DMS 273 (cell line): ENCODE results near the gene ST8SIA6.
"Not testable (repeated sequence)": the region's sequence is repeated elsewhere in the genome, so short reads cannot be mapped to it uniquely, and the experiment has no call there.

ENCODE experiments used
- DNase-seq: peaks from one replicate; lab custom pipeline; 2025; ENCODE audit not compliant: unreplicated experiment; lab: John Stamatoyannopoulos, UW

Gene ST8SIA6

GRCh38 chr10:17349717-17350116 lies 104.7 kb downstream of the ST8SIA6 start:
- DNase-seq = no peak

GRCh38 chr10:17348501-17349349 lies 105.7 kb downstream of the ST8SIA6 start:
- DNase-seq = peak; percentile 62

GRCh38 chr10:17348011-17348500 lies 106.3 kb downstream of the ST8SIA6 start:
- DNase-seq = no peak

GRCh38 chr10:17344206-17344605 lies 110.2 kb downstream of the ST8SIA6 start:
- DNase-seq = peak; percentile 4

DNA sequence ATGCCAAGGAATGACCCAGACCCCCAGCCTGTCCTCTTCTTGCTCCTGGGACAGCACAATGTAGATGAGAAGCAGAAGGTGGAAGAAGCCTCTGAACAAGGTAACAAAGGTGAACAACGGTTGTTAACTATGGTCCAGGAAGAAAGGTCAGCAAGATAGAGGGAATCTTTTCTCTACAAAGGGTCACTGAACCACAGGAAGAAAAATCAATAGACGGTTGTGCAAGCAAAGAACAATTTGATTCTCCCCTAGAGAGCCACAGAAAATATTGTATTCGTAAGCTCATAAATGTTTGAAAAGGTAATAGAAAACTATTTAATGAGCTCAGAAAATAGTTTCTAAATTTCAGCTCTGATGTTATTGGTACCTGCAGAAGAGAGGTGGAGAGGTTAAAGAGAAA lies 111.3 kb downstream of the ST8SIA6 start:
- DNase-seq = no peak

- no peak for DNase-seq
Measured at GRCh38 chr10:17340144-17340829, 114.1 kb downstream of the ST8SIA6 start.

DNA sequence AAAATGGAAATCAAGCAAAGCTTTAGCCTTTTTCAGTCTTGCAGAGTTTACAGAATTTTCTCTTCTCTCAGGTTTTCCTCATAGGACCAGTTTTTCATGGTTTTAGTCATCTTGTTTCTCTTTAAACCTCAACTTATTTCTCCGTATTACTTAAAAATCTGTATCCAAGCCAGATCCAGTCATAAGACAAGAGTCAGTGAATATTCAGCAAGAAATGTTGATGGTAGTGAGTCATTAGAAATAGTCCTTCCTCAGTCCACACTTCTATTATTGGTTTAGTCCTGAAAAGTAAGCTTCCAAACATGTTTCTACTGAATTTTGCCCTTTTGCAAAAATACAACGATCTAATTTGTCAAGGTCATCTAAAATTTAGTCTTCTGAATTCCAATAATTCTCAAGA lies 119.3 kb downstream of the ST8SIA6 start:
- no peak for DNase-seq

- no peak for DNase-seq
Measured at GRCh38 chr10:17330501-17330900, 123.9 kb downstream of the ST8SIA6 start.

DNA sequence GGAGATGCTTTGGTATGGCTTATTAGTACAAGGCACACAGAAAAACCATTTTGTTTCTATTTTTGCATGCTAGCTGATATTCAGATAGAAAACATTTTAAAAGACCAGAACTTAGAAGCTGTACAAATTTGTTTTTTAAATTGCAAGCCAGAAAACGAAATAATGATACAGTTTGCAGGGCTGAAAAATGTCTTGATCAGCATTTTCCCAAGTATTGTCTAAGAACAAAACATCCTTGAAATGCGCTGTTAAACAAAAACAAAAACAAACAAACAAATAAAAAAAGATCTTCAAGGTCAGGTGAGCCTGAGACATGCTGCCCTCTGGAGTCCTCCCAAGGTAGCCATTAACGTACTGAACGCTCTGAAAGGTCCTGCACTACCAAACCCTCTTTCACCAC lies 128.0 kb downstream of the ST8SIA6 start:
- DNase-seq = no peak

DNA sequence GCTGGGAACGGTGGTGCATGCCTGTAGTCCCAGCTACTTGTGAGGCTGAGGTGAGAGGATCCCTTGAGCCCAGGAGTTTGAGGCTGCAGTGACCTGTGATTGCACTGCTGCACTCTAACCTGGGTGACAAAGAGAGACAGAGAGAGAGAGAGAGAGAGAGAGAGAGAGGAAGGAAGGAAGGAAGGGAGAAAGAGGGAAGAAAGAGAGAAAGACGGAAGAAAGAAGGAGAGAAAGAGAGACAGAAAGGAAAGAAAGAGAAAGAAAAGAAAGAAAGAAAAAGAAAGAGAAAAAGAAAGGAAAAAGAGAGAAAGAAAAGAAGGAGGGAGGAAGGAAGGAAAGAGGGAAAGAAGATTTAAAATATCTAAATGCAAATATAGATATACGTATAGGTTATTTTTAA lies 132.4 kb downstream of the ST8SIA6 start:
- DNase-seq = not testable (repeated sequence)

GRCh38 chr10:17316488-17317170 lies 137.8 kb downstream of the ST8SIA6 start:
- no peak for DNase-seq

DNA sequence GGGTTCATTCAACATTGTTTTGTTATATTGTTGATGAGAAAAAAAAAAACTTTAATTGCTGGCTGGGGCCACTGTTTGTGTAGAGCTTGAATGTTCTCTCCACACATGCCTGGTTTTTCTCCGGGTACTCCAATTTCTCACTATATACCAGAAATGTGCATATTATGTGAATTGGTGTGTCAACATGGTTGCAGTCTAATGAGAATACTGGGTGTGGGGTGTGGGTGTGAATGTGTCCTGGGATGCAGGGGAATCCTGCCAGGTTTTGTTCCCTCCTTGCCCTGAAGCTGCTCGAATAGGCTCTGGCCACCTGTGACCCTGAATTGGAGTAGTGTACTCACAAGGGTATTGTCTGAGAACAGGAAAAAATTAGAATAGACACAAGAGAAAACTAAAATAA lies 145.0 kb downstream of the ST8SIA6 start:
- no peak for DNase-seq

DNA sequence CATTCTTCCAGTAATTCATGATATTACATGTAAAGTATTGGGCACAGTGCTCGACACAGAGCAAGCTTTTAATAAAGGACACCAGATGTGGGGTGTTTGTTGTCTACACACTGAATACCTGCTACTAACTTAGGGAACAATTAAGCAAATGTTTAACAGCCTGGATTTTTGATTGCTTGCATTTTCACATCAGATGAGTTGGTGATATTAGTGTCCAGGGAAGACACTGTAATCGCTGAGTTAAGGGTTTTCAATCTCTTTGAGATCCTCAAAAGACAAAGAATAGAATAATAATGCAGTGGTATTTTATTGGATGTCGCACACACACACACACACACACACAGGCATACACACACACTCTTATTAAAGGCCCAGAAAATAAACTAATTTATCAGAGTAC lies 147.3 kb downstream of the ST8SIA6 start:
- no peak for DNase-seq

DNA sequence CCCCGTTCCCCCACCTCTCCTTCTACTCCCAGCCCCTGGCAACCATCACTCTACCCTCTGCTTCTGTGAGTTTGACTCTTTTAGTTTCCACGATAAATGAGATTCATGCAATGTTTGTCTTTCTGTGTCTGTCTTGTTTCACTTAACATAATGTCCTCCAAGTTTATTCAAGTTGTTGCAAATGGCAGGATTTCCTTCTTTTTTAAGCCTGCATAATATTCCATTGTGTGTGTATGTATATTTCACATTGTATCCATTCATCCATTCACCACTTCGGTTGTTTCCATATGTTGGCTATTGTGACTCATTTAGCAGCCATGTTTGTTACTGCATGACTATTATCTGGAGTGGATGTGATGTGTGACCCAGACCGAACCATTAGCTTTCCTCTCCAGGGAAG lies 162.0 kb downstream of the ST8SIA6 start:
- DNase-seq = no peak

DNA sequence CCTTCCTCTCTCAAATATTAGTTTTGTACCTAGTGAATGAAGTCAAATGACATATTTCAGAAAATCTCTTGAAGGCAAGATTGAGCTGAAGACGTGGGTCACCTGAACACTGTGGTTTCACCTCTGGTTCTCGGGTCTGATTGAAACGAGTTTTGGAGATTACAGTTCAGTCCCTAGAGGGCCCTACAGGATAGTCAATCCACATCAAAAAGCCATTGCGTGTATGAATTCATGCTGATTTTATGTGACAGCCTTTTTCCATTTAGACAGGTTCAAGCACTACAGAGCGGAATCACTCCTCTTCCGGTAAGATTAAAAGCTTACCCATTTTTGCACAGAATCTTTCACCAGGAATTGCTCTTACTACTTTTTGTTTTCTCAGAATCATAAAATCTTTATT lies 164.2 kb downstream of the ST8SIA6 start:
- DNase-seq = peak; percentile 5

- DNase-seq = no peak
Measured at GRCh38 chr10:17289763-17290162, 164.6 kb downstream of the ST8SIA6 start.

GRCh38 chr10:17286562-17287550 lies 167.5 kb downstream of the ST8SIA6 start:
- no peak for DNase-seq

DNA sequence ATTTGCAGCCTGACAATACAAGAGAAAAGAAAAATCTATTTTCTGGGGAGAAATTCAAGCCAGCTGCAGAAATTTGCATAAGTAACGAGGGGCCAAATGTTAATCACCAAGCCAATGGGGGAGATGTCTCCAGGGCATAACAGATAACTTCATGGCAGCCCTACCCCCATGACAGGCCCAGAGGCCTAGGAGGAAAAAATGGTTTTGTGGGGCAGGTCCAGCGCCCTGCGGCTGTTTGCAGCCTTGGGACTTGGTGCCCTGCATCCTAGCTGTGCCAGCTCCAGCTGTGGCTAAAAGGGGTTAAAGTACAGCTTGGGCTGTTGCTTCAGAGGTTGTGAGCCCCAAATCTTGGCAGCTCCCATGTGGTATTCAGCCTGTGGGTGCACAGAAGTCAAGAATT lies 172.1 kb downstream of the ST8SIA6 start:
- DNase-seq = no peak

DNA sequence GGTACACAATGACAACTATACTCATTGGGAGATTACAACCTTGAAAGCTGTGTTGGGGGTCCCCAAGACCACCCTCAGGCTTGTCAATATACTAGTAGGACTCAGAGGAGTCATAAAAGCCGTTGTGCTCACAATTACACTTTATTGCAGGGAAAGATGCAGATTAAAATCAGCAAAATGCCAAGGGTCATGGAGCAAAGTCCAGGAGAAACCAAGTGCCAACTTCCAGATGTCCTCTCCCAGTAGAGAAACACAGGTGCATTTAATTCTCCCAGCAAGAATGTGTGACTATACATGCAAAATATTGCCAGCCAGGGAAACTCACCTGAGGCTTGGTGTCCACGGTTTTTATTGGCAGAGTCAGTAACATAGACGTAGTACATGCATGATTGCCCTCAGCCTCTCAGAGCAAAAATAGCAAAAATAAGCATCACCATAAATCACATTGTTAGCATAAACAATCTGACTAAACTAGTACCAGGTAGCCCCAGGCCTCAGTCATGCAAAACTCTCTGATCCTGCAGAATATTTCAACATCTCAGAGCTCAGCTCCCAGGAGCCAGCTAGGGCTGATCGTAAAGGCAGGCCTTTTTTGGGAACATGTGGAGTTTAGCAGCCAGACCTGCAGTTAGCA lies 175.7 kb downstream of the ST8SIA6 start:
- DNase-seq = no peak
